Vagina (tissue), 2 donors: ENCODE data around the gene OR6X1. TPM values are rescaled to one million over a fixed set of nuclear protein-coding genes. Genes with fewer than 3 reads are reported as not detected.

Source experiments
- DNase-seq, 2 donors: peaks; one replicate each; pipeline ENCODE4 v3.0.0-alpha.2; 2017; ENCODE audit errors: extremely low spot score in 2 of 2
- H3K27ac ChIP-seq: fragments of 200-600 bp; sonication (generic); one replicate; pipeline ENCODE4 v1.5.1; 2019
- H3K27me3 ChIP-seq: fragments of 200-600 bp; sonication (generic); one replicate; pipeline ENCODE4 v1.5.1; 2019
- H3K36me3 ChIP-seq, 2 donors: fragments of 200-600 bp; sonication (generic); one replicate each; pipeline ENCODE4 v1.5.1; 2017 to 2019
- H3K4me1 ChIP-seq: fragments of 200-600 bp; sonication (generic); one replicate; pipeline ENCODE4 v1.5.1; 2019
- H3K4me3 ChIP-seq, 2 donors: fragments of 200-600 bp; sonication (generic); 1 replicate in 1 of 2; 2 replicates in 1 of 2; pipeline ENCODE4 v1.5.1; 2016 to 2019
- H3K9me3 ChIP-seq: fragments of 200-600 bp; sonication (generic); one replicate; pipeline ENCODE4 v1.5.1; 2019
- CTCF ChIP-seq, 3 experiments: fragments of 450-650 bp in 2 of 3; fragments of 200-600 bp in 1 of 3; sonication (generic) in 1 of 3; IDR thresholded peaks; one replicate each; pipeline ENCODE4 v1.5.1; 2017 to 2019; ENCODE audit warnings: antibody characterized with exemption in 3 of 3, mild to moderate bottlenecking in 2 of 3, moderate library complexity in 2 of 3
- POLR2A ChIP-seq, 2 donors: fragments of 450-650 bp; IDR thresholded peaks; one replicate each; pipeline ENCODE4 v1.6.1; 2017; ENCODE audit warnings: antibody characterized with exemption in 2 of 2, mild to moderate bottlenecking in 2 of 2, moderate library complexity in 2 of 2
- POLR2AphosphoS5 ChIP-seq, 2 donors: sonication (generic); formaldehyde crosslinking; IDR thresholded peaks; one replicate each; pipeline ENCODE4 v1.9.0; 2017; ENCODE audit warnings: antibody characterized with exemption in 2 of 2, mild to moderate bottlenecking in 2 of 2, low read depth in 1 of 2; ENCODE audit not compliant: insufficient read depth in 1 of 2
- intact Hi-C: fragments of 100-400 bp; cut with DNase I; formaldehyde crosslinking; loops from one replicate; pipeline ENCODE4 v1.15.1; 2023
- total RNA-seq: library from RNA; depleted of rRNA; stranded (reverse); fragments of >200 nt; gene quantifications from one replicate; pipeline ENCODE4 v1.2.3, GENCODE V29; 2016

OR6X1 gene
- total RNA-seq = not detected

- Histone ChIP-seq H3K9me3 (no peaks in the 10 kb centered on the region), H3K4me3 (no peak within 1 kb of the TSS), H3K36me3 (no peaks in the 10 kb centered on the region), H3K27ac (no peak within 1 kb of the TSS), H3K27me3 (no peaks in the 10 kb centered on the region), H3K4me1 (no peaks in the 10 kb centered on the region)
- DNase-seq = no peak
- TF ChIP-seq CTCF (IDR thresholded peaks at IDR 0.05) (no peak), POLR2AphosphoS5 (IDR thresholded peaks at IDR 0.05; ENCODE audit: insufficient read depth in 1 of 2, low read depth in 1 of 2) (no peak), POLR2A (IDR thresholded peaks at IDR 0.05) (no peak)
- intact Hi-C loops = no loop called here
These were observed at the start of gene OR6X1 for GRCh38 chr11:123754101-123754568. Gene OR6X1 (minus strand): TSS chr11:123754518. CDS start chr11:123754518, 0 bp downstream.

GRCh38 chr11:123801765-123802164 lies 47.4 kb upstream of the OR6X1 start:
- TF ChIP-seq CTCF (IDR thresholded peaks at IDR 0.05) (no peak), POLR2AphosphoS5 (IDR thresholded peaks at IDR 0.05; ENCODE audit: insufficient read depth in 1 of 2, low read depth in 1 of 2) (no peak), POLR2A (IDR thresholded peaks at IDR 0.05) (no peak)
- no peaks in the 10 kb centered on the region for H3K36me3 ChIP-seq

GRCh38 chr11:123800036-123800435 lies 45.7 kb upstream of the OR6X1 start:
- H3K36me3 ChIP-seq = no peaks in the 10 kb centered on the region
- H3K27ac ChIP-seq = no peak overlapping the region
- no peak for DNase-seq
- H3K9me3 ChIP-seq = no peaks in the 10 kb centered on the region
- H3K27me3 ChIP-seq = no peaks in the 10 kb centered on the region
- intact Hi-C loops = no loop called here
- H3K4me3 ChIP-seq = no peak overlapping the region
- TF ChIP-seq POLR2AphosphoS5 (IDR thresholded peaks at IDR 0.05; ENCODE audit: insufficient read depth in 1 of 2, low read depth in 1 of 2) (no peak), POLR2A (IDR thresholded peaks at IDR 0.05) (no peak), CTCF (IDR thresholded peaks at IDR 0.05) (no peak)
- H3K4me1 ChIP-seq = no peaks in the 10 kb centered on the region

More at GRCh38 chr11:123801765-123802164, 47.4 kb upstream of the OR6X1 start:
- no peaks in the 10 kb centered on the region for H3K4me1 ChIP-seq
- no peaks in the 10 kb centered on the region for H3K9me3 ChIP-seq
- DNase-seq = no peak
- H3K27ac ChIP-seq = no peak overlapping the region
- H3K27me3 ChIP-seq = no peaks in the 10 kb centered on the region
- intact Hi-C loops = no loop called here
- no peak overlapping the region for H3K4me3 ChIP-seq

GRCh38 chr11:123799438-123799837 lies 45.1 kb upstream of the OR6X1 start:
- DNase-seq = no peak
- intact Hi-C loops = no loop called here
- no peak overlapping the region for H3K27ac ChIP-seq
- H3K4me1 ChIP-seq = no peaks in the 10 kb centered on the region
- no peaks in the 10 kb centered on the region for H3K36me3 ChIP-seq
- TF ChIP-seq POLR2A (IDR thresholded peaks at IDR 0.05) (no peak), CTCF (IDR thresholded peaks at IDR 0.05) (no peak), POLR2AphosphoS5 (IDR thresholded peaks at IDR 0.05; ENCODE audit: insufficient read depth in 1 of 2, low read depth in 1 of 2) (no peak)
- no peaks in the 10 kb centered on the region for H3K9me3 ChIP-seq
- no peaks in the 10 kb centered on the region for H3K27me3 ChIP-seq
- H3K4me3 ChIP-seq = no peak overlapping the region

GRCh38 chr11:123798513-123799252 lies 44.4 kb upstream of the OR6X1 start:
- TF ChIP-seq POLR2AphosphoS5 (IDR thresholded peaks at IDR 0.05; ENCODE audit: insufficient read depth in 1 of 2, low read depth in 1 of 2) (no peak), POLR2A (IDR thresholded peaks at IDR 0.05) (no peak), CTCF (IDR thresholded peaks at IDR 0.05) (no peak)
- no peak for DNase-seq
- H3K9me3 ChIP-seq = no peaks in the 10 kb centered on the region
- no peaks in the 10 kb centered on the region for H3K36me3 ChIP-seq
- no peak overlapping the region for H3K4me3 ChIP-seq
- no peak overlapping the region for H3K27ac ChIP-seq
- intact Hi-C loops = no loop called here
- H3K27me3 ChIP-seq = no peaks in the 10 kb centered on the region
- no peaks in the 10 kb centered on the region for H3K4me1 ChIP-seq
